HG03175 (cell line): Measurements from ENCODE around the gene UHMK1.
"Not testable (repeated sequence)": the region's sequence is repeated elsewhere in the genome, so short reads cannot be mapped to it uniquely, and the experiment has no call there.

ENCODE experiments used
- ATAC-seq: cut with Tn5 transposase; IDR thresholded peaks from one replicate; pipeline ENCODE4 v1.9.1; 2021; ENCODE audit warnings: mild to moderate bottlenecking, moderate library complexity; ENCODE audit not compliant: unreplicated experiment

Gene UHMK1

DNA sequence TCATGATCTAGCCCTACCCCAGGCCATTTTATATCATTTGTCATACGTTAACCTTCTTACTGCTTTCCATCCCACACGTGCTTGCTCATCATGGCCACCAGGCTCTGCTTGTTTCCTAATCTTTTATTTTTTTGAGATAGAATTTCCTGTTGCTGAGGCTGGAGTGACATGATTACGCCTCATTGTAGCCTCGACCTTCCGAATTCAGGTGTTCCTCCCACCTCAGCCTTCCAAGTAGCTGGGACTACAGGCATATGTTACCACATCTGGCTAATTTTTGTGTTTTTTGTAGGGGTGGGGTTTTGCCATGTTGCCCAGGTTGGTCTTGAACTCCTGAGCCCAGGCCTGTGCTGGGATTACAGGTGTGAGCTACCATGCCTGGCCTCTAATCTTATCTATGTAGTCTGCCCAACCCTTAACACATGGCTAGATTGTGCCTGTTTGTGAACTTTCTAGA is 67.2 kb downstream of the UHMK1 start:
- ATAC-seq: no peak

- no peak for ATAC-seq
These were observed 67.8 kb downstream of the UHMK1 start for GRCh38 chr1:162565460-162565859.

GRCh38 chr1:162566870-162567269 is 69.3 kb downstream of the UHMK1 start:
- no peak for ATAC-seq

DNA sequence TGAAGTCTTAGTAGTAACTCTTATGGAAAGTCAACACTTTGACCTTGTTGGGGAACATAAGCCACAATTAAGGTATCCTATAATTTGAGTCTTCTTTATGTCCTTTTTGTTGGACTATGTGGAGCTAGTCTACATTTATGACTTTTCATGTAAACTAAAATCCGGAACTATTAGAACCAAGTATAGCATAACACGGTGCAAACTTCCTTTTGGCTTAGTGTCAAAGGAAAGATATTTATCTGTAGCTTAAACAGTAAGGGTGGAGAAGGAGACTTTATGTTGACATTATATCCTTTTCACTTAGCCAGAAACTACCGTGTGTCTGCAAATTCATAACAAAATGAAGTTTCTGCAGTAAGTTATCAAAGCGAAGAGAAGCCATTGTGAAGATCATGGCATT is 71.2 kb downstream of the UHMK1 start:
- no peak for ATAC-seq

GRCh38 chr1:162570718-162571117 is 73.1 kb downstream of the UHMK1 start:
- no peak for ATAC-seq

- not testable (repeated sequence) for ATAC-seq
These were observed 73.5 kb downstream of the UHMK1 start for GRCh38 chr1:162571121-162571520.

- no peak for ATAC-seq
These were observed 74.1 kb downstream of the UHMK1 start for GRCh38 chr1:162571696-162572095.

DNA sequence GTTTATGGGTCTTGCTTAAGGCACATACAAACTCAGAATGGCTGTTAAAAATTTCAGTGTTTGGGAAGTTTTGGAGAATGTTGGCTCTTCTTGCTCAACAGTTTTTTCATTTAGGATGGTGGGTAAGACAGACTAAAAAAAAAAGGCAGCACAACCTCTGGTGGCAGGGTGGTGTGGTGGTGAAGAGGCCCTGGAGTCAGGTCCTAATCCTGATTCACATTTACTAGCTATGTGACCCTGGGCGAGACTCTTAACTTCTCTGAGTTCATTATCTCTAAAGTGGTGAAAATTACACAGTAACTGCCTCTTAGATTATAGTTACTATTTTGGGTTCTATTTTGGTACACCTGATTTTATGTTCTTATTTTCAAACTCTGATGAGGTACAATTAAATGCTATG is 75.5 kb downstream of the UHMK1 start:
- no peak for ATAC-seq

- ATAC-seq: no peak
These were observed 80.6 kb downstream of the UHMK1 start for GRCh38 chr1:162578071-162578700.

GRCh38 chr1:162578936-162579335 is 81.3 kb downstream of the UHMK1 start:
- no peak for ATAC-seq
